Hepatic stellate cell (primary cell): ENCODE measurements around the gene SLC4A1AP.

Source experiments
- DNase-seq: peaks from one replicate; pipeline ENCODE4 v3.0.0; 2011; ENCODE audit warnings: low spot score

The SLC4A1AP gene

DNA sequence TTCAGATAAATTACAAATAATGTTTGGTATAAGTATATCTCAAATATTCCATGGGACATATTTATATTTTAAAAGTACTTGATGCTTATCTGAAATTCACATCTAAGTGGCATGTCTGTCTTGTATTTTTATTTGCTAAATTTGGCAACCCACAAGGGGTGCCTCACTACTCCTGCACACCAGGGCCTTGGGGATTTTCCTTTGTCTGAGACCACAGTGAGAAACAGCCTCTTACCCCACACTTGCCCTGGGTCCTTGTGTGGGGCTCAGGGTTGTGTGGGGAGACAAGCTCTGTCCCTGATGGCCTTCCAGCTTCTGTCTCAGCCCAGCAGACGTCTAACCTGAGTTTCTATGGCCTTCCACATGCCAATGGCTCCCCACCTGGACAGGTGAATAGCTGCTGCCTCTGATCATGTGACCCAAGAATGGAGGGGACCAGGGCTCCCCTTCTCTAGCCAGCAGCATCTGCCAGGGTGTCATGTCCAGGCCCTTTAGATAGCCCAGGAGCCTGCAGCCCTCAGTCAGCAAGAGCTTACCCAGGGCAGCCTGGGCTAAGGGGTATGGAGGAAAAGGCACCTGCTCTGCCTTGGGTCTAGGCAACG is 58.3 kb downstream of the SLC4A1AP start:
- no peak for DNase-seq

DNA sequence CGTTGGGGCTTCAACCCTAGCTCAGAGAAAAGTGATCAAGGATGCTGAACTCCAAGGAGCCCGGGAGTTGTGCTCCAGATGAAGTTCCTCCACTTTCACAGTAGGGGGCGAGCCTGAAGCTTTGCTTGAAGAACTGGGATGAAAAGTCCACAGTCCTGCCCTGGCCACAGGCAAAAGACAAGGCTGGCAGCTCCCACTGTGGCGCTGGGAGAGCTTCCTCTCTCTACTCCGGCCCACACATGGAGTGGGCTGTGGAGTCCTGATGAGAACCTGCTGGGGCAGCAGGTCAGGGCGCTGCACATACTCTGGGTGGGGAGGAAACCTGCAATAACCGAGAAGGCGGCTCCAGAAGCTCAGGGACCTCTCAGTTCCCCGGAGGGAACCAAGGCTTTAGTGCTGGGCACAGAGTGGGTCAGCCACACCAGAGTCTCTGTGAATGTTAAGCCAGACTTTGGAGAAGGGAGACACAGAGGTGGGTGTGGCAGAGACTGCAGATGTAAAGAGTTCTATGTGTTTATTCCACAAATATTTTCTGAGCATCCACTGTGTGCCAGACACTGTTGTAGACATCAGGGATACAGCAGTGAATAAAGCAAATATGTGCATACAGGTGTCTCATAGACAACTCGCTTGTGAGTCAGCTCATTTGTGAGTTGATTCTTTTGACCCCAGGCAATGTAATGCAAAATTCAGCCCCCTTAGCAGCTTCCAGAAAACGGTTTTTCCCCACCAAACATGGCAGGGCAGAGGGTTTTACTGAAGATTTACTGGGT is 59.9 kb downstream of the SLC4A1AP start:
- peak; percentile 78 for DNase-seq

GRCh38 chr2:27724191-27724590 is 60.5 kb downstream of the SLC4A1AP start:
- no peak for DNase-seq

DNA sequence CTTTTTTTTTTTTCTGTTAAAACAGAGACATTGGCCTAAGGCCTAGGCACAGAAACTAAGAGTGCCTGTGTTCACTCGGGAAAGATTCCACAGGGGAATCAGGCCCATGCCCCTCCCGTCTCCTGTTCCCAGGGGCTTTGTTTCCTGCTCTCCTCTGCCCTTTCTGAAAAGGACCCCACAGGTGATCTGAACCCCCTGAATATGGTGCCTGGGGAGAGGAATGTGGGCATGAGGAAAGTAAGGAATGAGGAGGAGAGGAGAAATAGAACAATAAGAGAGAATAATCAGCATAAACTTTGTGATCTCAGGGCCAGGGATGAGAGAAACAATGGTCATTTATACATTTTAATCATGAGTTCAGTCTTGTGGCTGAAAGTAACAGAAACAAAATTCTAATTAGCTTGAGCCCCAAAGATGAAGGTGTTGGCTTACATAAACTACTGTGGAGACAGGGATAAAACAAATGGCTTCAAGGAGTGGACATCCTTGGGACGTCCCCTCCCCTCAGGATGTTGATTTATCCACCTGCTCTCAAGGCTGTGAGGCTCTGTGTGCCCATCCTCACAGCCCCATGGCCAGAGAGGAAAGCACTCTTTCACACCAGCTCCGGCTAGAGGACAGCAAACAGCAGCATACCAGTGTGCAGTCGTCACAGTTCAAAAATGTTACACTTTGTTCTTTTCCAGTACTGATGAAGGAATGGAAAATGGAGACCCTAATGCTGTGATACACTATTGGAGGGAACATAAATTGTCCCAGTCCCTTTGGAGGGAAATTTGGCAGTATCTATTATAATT is 61.4 kb downstream of the SLC4A1AP start:
- DNase-seq: no peak

DNA sequence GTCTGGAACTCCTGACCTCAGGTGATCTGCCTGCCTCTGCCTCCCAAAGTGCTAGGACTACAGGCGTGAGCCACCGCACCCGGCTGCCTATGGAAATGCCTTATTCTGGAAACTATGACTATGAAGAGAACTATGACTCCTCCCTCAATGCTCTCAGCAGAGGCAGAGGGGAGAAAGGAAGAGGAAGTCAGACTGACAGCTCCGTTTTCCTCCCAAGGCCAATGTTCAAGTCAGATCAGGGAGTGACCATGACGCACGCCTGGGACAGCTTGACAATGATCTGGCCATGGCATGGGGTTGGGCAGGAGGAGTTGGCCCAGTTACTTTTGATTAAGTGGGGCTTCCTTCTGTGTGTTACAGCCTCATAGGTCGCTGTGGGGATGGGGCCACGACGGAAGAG is 63.6 kb downstream of the SLC4A1AP start:
- DNase-seq: no peak

DNA sequence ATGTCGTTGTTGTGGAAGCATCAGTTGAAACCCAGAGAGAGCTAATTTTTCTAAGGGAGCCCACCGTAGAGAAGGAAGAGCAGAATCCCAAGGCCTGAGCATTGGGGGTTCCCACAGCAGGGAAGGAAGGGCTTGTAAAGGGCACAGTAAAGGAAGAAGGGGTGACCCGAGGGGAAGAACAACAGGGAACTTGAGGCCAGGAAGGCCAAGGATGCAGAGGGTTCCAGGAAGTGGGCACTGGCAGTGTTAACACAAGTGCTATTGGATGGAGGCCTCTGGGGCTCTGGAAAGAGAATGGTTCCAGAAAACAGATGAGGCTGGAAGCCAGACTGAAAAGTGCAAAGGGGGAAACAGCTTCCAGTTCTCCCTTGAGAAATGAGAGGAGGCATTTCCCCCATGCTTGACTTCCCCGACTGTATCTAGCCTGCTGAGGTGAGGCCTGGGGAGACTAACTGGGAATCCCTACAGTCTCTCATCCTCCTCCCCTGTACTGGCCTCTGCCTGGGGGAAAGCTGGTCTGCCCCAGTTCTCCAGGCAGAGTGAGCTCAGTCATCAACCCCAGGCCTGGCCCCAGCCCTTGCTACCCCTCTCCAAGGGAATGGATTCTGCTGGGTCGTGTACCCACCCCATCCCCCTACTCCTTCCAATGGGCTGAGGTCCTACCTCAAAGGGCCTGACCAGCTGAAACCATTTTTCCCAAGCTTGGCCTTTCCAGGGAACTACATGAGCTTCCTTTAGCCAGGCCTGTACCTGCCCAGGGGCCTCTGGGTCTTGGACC is 64.6 kb downstream of the SLC4A1AP start:
- DNase-seq: no peak

DNA sequence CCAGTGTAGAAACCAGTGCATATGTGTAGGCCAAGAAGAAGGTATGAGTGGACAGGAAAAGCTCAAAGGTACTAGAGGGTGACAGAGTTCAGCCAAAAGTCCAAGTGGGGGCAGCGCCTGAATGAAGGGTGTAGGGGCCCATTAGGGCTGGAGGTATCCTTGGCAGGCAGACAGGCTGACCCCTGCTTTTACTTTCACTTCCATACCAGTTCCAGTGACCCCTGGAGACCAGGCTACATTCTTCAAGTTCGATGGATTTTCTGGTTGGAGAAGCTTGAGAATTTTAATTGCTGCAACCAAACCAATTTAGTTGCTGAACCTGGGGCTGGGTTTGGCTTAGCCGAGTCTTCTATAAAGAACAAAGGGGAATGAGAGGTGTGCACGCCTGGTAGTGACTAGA is 65.5 kb downstream of the SLC4A1AP start:
- no peak for DNase-seq

DNA sequence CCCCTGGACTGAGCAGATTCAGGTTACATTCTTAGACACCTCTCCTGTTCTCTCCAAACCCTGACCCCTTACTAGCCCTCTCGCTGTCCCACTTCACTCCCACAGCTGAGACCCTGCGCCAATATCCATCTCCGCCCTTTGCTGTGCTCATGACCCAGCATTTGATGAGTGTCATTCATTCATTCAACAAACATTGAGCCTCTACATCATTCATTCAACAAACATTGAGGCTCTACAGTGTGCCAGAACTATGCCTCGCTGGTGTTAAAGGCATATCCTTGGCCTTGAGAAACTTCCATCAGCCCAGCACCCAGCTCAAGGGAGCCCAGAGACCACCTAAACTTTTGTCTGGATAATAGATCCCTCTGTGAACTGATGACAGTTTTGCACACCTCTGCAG is 65.9 kb downstream of the SLC4A1AP start:
- DNase-seq: no peak

DNA sequence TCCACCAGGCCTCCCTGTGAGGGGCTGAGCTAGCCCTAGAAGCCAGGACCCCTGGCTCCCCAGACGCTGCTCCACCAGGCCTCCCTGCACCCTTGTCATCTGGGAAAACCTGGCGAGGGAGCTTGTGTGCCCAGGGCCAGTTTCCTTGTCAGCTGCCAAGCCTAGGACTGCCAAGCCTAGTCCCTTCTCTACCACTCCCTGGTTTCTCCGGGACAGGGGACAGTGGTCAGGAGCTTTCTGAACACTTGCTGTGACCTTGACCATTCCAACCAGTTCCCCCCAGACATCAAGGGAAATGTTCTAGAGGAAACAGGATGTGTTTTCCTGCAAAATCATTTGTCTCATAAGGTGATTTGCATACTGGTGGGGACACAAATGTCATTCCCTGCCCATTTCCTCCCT is 66.6 kb downstream of the SLC4A1AP start:
- no peak for DNase-seq

GRCh38 chr2:27730980-27731691 is 67.4 kb downstream of the SLC4A1AP start:
- no peak for DNase-seq

- no peak for DNase-seq
These were observed 70.6 kb downstream of the SLC4A1AP start for GRCh38 chr2:27734305-27734704.

DNA sequence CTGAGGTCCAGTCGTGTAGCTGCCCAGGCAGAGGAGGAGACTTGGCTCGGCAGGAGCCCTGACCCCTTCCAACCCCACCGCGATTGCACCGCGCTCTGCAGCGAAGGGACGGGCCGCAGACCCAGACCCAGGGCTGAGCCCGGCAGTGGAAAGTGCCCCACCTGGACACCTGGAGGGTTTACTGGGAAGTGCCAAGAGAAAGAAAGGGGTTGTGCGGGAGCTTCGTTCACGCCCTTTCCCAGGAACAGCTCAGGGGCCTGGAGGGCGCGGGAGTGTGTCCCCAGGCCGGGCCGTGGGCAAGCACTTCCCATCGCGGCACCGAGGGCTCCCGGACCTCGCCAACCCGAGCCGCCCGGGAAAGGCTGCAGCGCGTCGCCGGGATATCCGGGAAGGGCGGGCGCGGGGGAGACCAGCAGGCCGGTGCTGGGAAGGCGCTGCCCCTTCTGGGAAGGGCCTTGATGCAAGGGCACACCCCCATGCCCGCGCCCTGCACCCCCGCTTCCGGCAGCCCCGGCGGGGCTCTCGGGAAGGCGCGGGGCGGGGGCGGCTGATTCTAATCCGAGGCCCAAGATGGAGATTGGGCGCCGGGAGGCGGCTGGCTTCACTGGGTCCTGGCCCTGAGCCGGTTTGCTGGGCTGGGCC is 71.7 kb downstream of the SLC4A1AP start:
- peak; percentile 71 for DNase-seq

GRCh38 chr2:27736031-27736889 is 72.6 kb downstream of the SLC4A1AP start:
- no peak for DNase-seq

DNA sequence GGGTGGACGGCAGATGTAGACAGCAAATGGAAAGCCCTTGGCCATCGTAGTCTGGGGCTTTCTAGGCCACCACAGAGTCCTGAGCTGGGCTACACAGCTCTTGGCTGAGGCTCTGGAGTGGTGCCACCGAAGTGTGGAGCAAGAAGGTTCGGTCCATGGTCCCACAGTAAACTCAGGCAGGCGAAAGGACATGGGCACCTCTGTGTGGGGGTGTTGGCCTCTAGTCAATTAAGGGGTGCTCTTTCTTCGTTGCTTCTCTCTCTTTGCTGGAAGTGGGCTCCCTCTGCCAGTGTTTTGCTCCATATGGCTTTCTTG is 73.2 kb downstream of the SLC4A1AP start:
- DNase-seq: no peak

GRCh38 chr2:27737676-27738348 is 74.1 kb downstream of the SLC4A1AP start:
- DNase-seq: peak; percentile 41

GRCh38 chr2:27738349-27739057 is 74.8 kb downstream of the SLC4A1AP start:
- no peak for DNase-seq

DNA sequence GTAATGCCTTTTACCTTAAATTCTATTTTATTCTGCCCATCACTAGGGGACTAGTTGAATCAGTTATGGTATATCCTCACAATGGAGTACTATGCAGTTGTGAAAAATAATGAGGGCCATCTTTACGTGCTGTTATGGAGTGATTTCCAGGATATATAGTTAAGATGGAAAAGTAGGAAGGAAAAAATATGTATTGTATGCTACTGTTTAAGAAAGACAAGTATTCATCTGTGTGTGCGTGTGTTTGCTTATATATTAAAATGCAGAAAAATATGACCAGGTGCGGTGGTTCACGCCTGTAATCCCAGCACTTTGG is 75.3 kb downstream of the SLC4A1AP start:
- DNase-seq: no peak

GRCh38 chr2:27741673-27742072 is 78.0 kb downstream of the SLC4A1AP start:
- no peak for DNase-seq

- DNase-seq: no peak
These were observed 78.9 kb downstream of the SLC4A1AP start for GRCh38 chr2:27742571-27742970.
